Activated CD8-positive, alpha-beta T cell treated with anti-CD3 and anti-CD28 coated beads, Interleukin-2, amount 10 ng/mL, durations not matched to agents 7 days and 5 days (primary cell): ENCODE measurements around the gene LAMA4. TPM values are rescaled to one million over a fixed set of nuclear protein-coding genes. Genes with fewer than 3 reads are reported as not detected.

Experiments used
- ATAC-seq: fragments of 150-1000 bp; cut with Tn5 transposase; one replicate; pipeline ENCODE4 v1.10.0; 2021; ENCODE audit warnings: moderate library complexity
- CTCF ChIA-PET: fragments of 350-600 bp; sonication (Branson Sonifier 250); formaldehyde crosslinking; loops from one replicate; lab custom pipeline; 2021; ENCODE audit warnings: antibody characterized with exemption; lab: Charles Lee
- POLR2A ChIA-PET: fragments of 350-600 bp; sonication (Branson Sonifier 250); formaldehyde crosslinking; loops from one replicate; lab custom pipeline; 2021; ENCODE audit warnings: antibody characterized with exemption; lab: Charles Lee
- DNase-seq: peaks from one replicate; pipeline ENCODE4 v3.0.0-alpha.2; 2020
- H3K27ac Mint-ChIP-seq: one replicate; pipeline ENCODE4 v1.8.0; 2021; ENCODE audit warnings: mild to moderate bottlenecking, mixed read lengths
- H3K27me3 Mint-ChIP-seq: one replicate; pipeline ENCODE4 v1.8.0; 2021; ENCODE audit warnings: low read depth, mixed read lengths
- H3K36me3 Mint-ChIP-seq: one replicate; pipeline ENCODE4 v1.8.0; 2021; ENCODE audit warnings: low read depth, mixed read lengths
- H3K4me1 Mint-ChIP-seq: one replicate; pipeline ENCODE4 v1.8.0; 2021; ENCODE audit warnings: low read depth, mixed read lengths
- H3K4me3 Mint-ChIP-seq: one replicate; pipeline ENCODE4 v1.8.0; 2021; ENCODE audit warnings: mild to moderate bottlenecking, mixed read lengths
- H3K9me3 Mint-ChIP-seq: one replicate; pipeline ENCODE4 v1.8.0; 2022; ENCODE audit warnings: mixed read lengths; ENCODE audit not compliant: insufficient read depth
- total RNA-seq, 2 experiments: library from RNA; stranded (reverse); gene quantifications; one replicate each; pipeline ENCODE4 v1.2.3, GENCODE V29; 2021

LAMA4 gene
- total RNA-seq, 2 experiments from 2014 or later: not detected

GRCh38 chr6:112150363-112150762 is 104.0 kb downstream of the LAMA4 start:
- Mint-ChIP-seq H3K4me1 (peaks cover 7% of the 10 kb centered on the region), H3K36me3 (no peaks in the 10 kb centered on the region), H3K9me3 (no peaks in the 10 kb centered on the region), H3K27ac (no peak overlapping the region), H3K4me3 (no peak overlapping the region), H3K27me3 (peaks cover 17% of the 10 kb centered on the region)
- ChIA-PET CTCF (interaction anchor here (1.0 to 1.2 kb wide), 3 partner anchors 13 to 63 kb away, joined by 3 to 5 read pairs (median 3); partner anchors contain the start of genes FAM229B and TUBE1), POLR2A (no interaction called here)
- ATAC-seq (no peak), DNase-seq (no peak)

- ChIA-PET POLR2A (no interaction called here), CTCF (interaction anchor here (1.1 kb wide), 2 partner anchors 13 to 63 kb away, joined by 3 to 5 read pairs; partner anchors contain the start of genes FAM229B and TUBE1)
- H3K27me3 Mint-ChIP-seq: peaks cover 17% of the 10 kb centered on the region
- H3K36me3 Mint-ChIP-seq: no peaks in the 10 kb centered on the region
- no peaks in the 10 kb centered on the region for H3K9me3 Mint-ChIP-seq
- no peak overlapping the region for H3K4me3 Mint-ChIP-seq
- ATAC-seq (no peak), DNase-seq (no peak)
- H3K4me1 Mint-ChIP-seq: peaks cover 6% of the 10 kb centered on the region
- H3K27ac Mint-ChIP-seq: no peak overlapping the region
Observed at GRCh38 chr6:112149719-112150263, 104.6 kb downstream of the LAMA4 start.

GRCh38 chr6:112149236-112149635 is 105.1 kb downstream of the LAMA4 start:
- H3K9me3 Mint-ChIP-seq: no peaks in the 10 kb centered on the region
- CTCF ChIA-PET: interaction anchor here (1.1 kb wide), 2 partner anchors 14 to 62 kb away, joined by 3 to 5 read pairs; partner anchors contain the start of genes FAM229B and TUBE1
- H3K4me1 Mint-ChIP-seq: peaks cover 3% of the 10 kb centered on the region
- DNase-seq: no peak
- H3K4me3 Mint-ChIP-seq: no peak overlapping the region
- no peak for ATAC-seq
- POLR2A ChIA-PET: no interaction called here
- no peaks in the 10 kb centered on the region for H3K36me3 Mint-ChIP-seq
- peaks cover 17% of the 10 kb centered on the region for H3K27me3 Mint-ChIP-seq
- H3K27ac Mint-ChIP-seq: no peak overlapping the region

- ChIA-PET POLR2A (no interaction called here), CTCF (interaction anchor here (1.1 to 1.7 kb wide), 2 partner anchors 16 to 48 kb away, joined by 3 to 5 read pairs; no protein-coding TSS in a partner anchor)
- Mint-ChIP-seq H3K27ac (no peak overlapping the region), H3K4me3 (no peak overlapping the region), H3K36me3 (no peaks in the 10 kb centered on the region), H3K4me1 (no peaks in the 10 kb centered on the region), H3K27me3 (peaks cover 11% of the 10 kb centered on the region), H3K9me3 (no peaks in the 10 kb centered on the region)
- ATAC-seq (no peak), DNase-seq (no peak)
Observed at GRCh38 chr6:112148103-112148502, 106.3 kb downstream of the LAMA4 start.

- H3K27ac Mint-ChIP-seq: no peak overlapping the region
- POLR2A ChIA-PET: no interaction called here
- no peaks in the 10 kb centered on the region for H3K4me1 Mint-ChIP-seq
- no peaks in the 10 kb centered on the region for H3K36me3 Mint-ChIP-seq
- H3K27me3 Mint-ChIP-seq: peaks cover 8% of the 10 kb centered on the region
- H3K9me3 Mint-ChIP-seq: no peaks in the 10 kb centered on the region
- DNase-seq (no peak), ATAC-seq (no peak)
- CTCF ChIA-PET: interaction anchor here (0.6 to 1.4 kb wide), 2 partner anchors 18 to 34 kb away, joined by 3 read pairs; no protein-coding TSS in a partner anchor
- H3K4me3 Mint-ChIP-seq: no peak overlapping the region
Observed at GRCh38 chr6:112145080-112145573, 109.2 kb downstream of the LAMA4 start.

GRCh38 chr6:112144145-112144926 is 110.0 kb downstream of the LAMA4 start:
- Mint-ChIP-seq H3K4me1 (no peaks in the 10 kb centered on the region), H3K36me3 (no peaks in the 10 kb centered on the region), H3K9me3 (no peaks in the 10 kb centered on the region), H3K4me3 (no peak overlapping the region), H3K27me3 (peaks cover 14% of the 10 kb centered on the region), H3K27ac (no peak overlapping the region)
- ChIA-PET POLR2A (interaction anchor here (0.6 kb wide), 1 partner anchor 57 kb away, joined by 3 read pairs; no protein-coding TSS in a partner anchor), CTCF (interaction anchor here (0.6 to 1.4 kb wide), 4 partner anchors 16 to 34 kb away, joined by 3 to 8 read pairs (median 3); no protein-coding TSS in a partner anchor)
- ATAC-seq: no peak
- no peak for DNase-seq

- ChIA-PET POLR2A (no interaction called here), CTCF (no interaction called here)
- Mint-ChIP-seq H3K27ac (no peak overlapping the region), H3K27me3 (peaks cover 11% of the 10 kb centered on the region), H3K4me1 (no peaks in the 10 kb centered on the region), H3K9me3 (no peaks in the 10 kb centered on the region), H3K4me3 (no peak overlapping the region), H3K36me3 (no peaks in the 10 kb centered on the region)
- ATAC-seq (no peak), DNase-seq (no peak)
Observed at GRCh38 chr6:112141707-112142106, 112.7 kb downstream of the LAMA4 start.

- H3K4me3 Mint-ChIP-seq: no peak overlapping the region
- ChIA-PET POLR2A (no interaction called here), CTCF (interaction anchor here (2.2 to 2.6 kb wide), 2 partner anchors 14 to 25 kb away, joined by 4 to 13 read pairs; no protein-coding TSS in a partner anchor)
- H3K36me3 Mint-ChIP-seq: no peaks in the 10 kb centered on the region
- ATAC-seq (no peak), DNase-seq (no peak)
- H3K27me3 Mint-ChIP-seq: peaks cover 20% of the 10 kb centered on the region
- H3K27ac Mint-ChIP-seq: no peak overlapping the region
- no peaks in the 10 kb centered on the region for H3K4me1 Mint-ChIP-seq
- H3K9me3 Mint-ChIP-seq: no peaks in the 10 kb centered on the region
Observed at GRCh38 chr6:112139052-112139451, 115.3 kb downstream of the LAMA4 start.

- Mint-ChIP-seq H3K27ac (no peak overlapping the region), H3K9me3 (no peaks in the 10 kb centered on the region), H3K4me3 (no peak overlapping the region), H3K36me3 (no peaks in the 10 kb centered on the region), H3K27me3 (peaks cover 27% of the 10 kb centered on the region), H3K4me1 (no peaks in the 10 kb centered on the region)
- no peak for DNase-seq
- ChIA-PET CTCF (interaction anchor here (1.8 kb wide), 1 partner anchor 33 kb away, joined by 9 read pairs; no protein-coding TSS in a partner anchor), POLR2A (no interaction called here)
- ATAC-seq: no peak
Observed at GRCh38 chr6:112130878-112131277, 123.5 kb downstream of the LAMA4 start.

- Mint-ChIP-seq H3K27ac (no peak overlapping the region), H3K9me3 (no peaks in the 10 kb centered on the region), H3K36me3 (no peaks in the 10 kb centered on the region), H3K4me3 (no peak overlapping the region), H3K27me3 (peaks cover 18% of the 10 kb centered on the region), H3K4me1 (no peaks in the 10 kb centered on the region)
- DNase-seq (no peak), ATAC-seq (no peak)
- ChIA-PET CTCF (interaction anchor here (0.9 kb wide), 1 partner anchor 13 kb away, joined by 3 read pairs; no protein-coding TSS in a partner anchor), POLR2A (no interaction called here)
Observed at GRCh38 chr6:112128208-112128607, 126.2 kb downstream of the LAMA4 start.

- ChIA-PET POLR2A (interaction anchor here (0.7 kb wide), 1 partner anchor 36 kb away, joined by 3 read pairs; the partner anchor contains the start of gene FAM229B), CTCF (interaction anchor here (1.1 kb wide), 1 partner anchor 56 kb away, joined by 3 read pairs; no protein-coding TSS in a partner anchor)
- no peaks in the 10 kb centered on the region for H3K9me3 Mint-ChIP-seq
- H3K4me3 Mint-ChIP-seq: no peak overlapping the region
- H3K4me1 Mint-ChIP-seq: peaks cover 2% of the 10 kb centered on the region
- no peaks in the 10 kb centered on the region for H3K36me3 Mint-ChIP-seq
- ATAC-seq (no peak), DNase-seq (no peak)
- H3K27ac Mint-ChIP-seq: no peak overlapping the region
- peaks cover 11% of the 10 kb centered on the region for H3K27me3 Mint-ChIP-seq
Observed at GRCh38 chr6:112123982-112124381, 130.4 kb downstream of the LAMA4 start.
